ENCODE data around the gene GRID1. TPM values are rescaled to one million over a fixed set of nuclear protein-coding genes. Genes with fewer than 3 reads are reported as not detected.
A peak's percentile ranks its signal among the peaks of the same experiment; 100 is the strongest.

Gene GRID1
- total RNA-seq, 1 donor from 2014 or later: 0.60 TPM

- Mint-ChIP-seq H3K4me3 (ENCODE audit: unreplicated experiment) (no peak overlapping the region), H3K4me1 (ENCODE audit: low read depth) (no peaks in the 10 kb centered on the region), H3K9me3 (ENCODE audit: low read depth) (no peaks in the 10 kb centered on the region), H3K27ac (ENCODE audit: unreplicated experiment) (no peak overlapping the region), H3K36me3 (ENCODE audit: low read depth) (no peaks in the 10 kb centered on the region), H3K27me3 (ENCODE audit: low read depth) (peaks cover 5% of the 10 kb centered on the region)
- no peak for TF ChIP-seq CTCF (IDR thresholded peaks at IDR 0.05)
- DNase-seq (ENCODE audit: low spot score): no peak
Observed at GRCh38 chr10:86310702-86311101, 55.9 kb downstream of the GRID1 start.

GRCh38 chr10:86310291-86310690 lies 56.3 kb downstream of the GRID1 start:
- Mint-ChIP-seq H3K4me3 (ENCODE audit: unreplicated experiment) (no peak overlapping the region), H3K27me3 (ENCODE audit: low read depth) (peaks cover 5% of the 10 kb centered on the region), H3K4me1 (ENCODE audit: low read depth) (no peaks in the 10 kb centered on the region), H3K27ac (ENCODE audit: unreplicated experiment) (no peak overlapping the region), H3K9me3 (ENCODE audit: low read depth) (no peaks in the 10 kb centered on the region), H3K36me3 (ENCODE audit: low read depth) (no peaks in the 10 kb centered on the region)
- DNase-seq (ENCODE audit: low spot score): peak; percentile 41
- TF ChIP-seq CTCF (IDR thresholded peaks at IDR 0.05): no peak

GRCh38 chr10:86308056-86308455 lies 58.5 kb downstream of the GRID1 start:
- Mint-ChIP-seq H3K4me1 (ENCODE audit: low read depth) (no peaks in the 10 kb centered on the region), H3K4me3 (ENCODE audit: unreplicated experiment) (no peak overlapping the region), H3K27ac (ENCODE audit: unreplicated experiment) (no peak overlapping the region), H3K9me3 (ENCODE audit: low read depth) (no peaks in the 10 kb centered on the region), H3K27me3 (ENCODE audit: low read depth) (peaks cover 5% of the 10 kb centered on the region), H3K36me3 (ENCODE audit: low read depth) (no peaks in the 10 kb centered on the region)
- no peak for TF ChIP-seq CTCF (IDR thresholded peaks at IDR 0.05)
- DNase-seq (ENCODE audit: low spot score): peak; percentile 27

GRCh38 chr10:86306628-86307278 lies 59.8 kb downstream of the GRID1 start:
- no peaks in the 10 kb centered on the region for H3K4me1 Mint-ChIP-seq (ENCODE audit: low read depth)
- no peak for TF ChIP-seq CTCF (IDR thresholded peaks at IDR 0.05)
- no peak overlapping the region for H3K27ac Mint-ChIP-seq (ENCODE audit: unreplicated experiment)
- peaks cover 5% of the 10 kb centered on the region for H3K9me3 Mint-ChIP-seq (ENCODE audit: low read depth)
- H3K36me3 Mint-ChIP-seq (ENCODE audit: low read depth): no peaks in the 10 kb centered on the region
- DNase-seq (ENCODE audit: low spot score): no peak
- no peak overlapping the region for H3K4me3 Mint-ChIP-seq (ENCODE audit: unreplicated experiment)
- peaks cover 5% of the 10 kb centered on the region for H3K27me3 Mint-ChIP-seq (ENCODE audit: low read depth)

GRCh38 chr10:86305521-86305920 lies 61.1 kb downstream of the GRID1 start:
- no peak overlapping the region for H3K27ac Mint-ChIP-seq (ENCODE audit: unreplicated experiment)
- TF ChIP-seq CTCF (IDR thresholded peaks at IDR 0.05): no peak
- no peak overlapping the region for H3K4me3 Mint-ChIP-seq (ENCODE audit: unreplicated experiment)
- H3K27me3 Mint-ChIP-seq (ENCODE audit: low read depth): peaks cover 5% of the 10 kb centered on the region
- no peaks in the 10 kb centered on the region for H3K4me1 Mint-ChIP-seq (ENCODE audit: low read depth)
- H3K9me3 Mint-ChIP-seq (ENCODE audit: low read depth): peaks cover 5% of the 10 kb centered on the region
- no peak for DNase-seq (ENCODE audit: low spot score)
- H3K36me3 Mint-ChIP-seq (ENCODE audit: low read depth): no peaks in the 10 kb centered on the region
